GM19351 (cell line): ENCODE measurements around the gene CBX8.

Experiments
- ATAC-seq: cut with Tn5 transposase; IDR thresholded peaks from one replicate; pipeline ENCODE4 v1.9.1; 2021; ENCODE audit warnings: mild to moderate bottlenecking, moderate library complexity; ENCODE audit not compliant: unreplicated experiment

CBX8 gene

DNA sequence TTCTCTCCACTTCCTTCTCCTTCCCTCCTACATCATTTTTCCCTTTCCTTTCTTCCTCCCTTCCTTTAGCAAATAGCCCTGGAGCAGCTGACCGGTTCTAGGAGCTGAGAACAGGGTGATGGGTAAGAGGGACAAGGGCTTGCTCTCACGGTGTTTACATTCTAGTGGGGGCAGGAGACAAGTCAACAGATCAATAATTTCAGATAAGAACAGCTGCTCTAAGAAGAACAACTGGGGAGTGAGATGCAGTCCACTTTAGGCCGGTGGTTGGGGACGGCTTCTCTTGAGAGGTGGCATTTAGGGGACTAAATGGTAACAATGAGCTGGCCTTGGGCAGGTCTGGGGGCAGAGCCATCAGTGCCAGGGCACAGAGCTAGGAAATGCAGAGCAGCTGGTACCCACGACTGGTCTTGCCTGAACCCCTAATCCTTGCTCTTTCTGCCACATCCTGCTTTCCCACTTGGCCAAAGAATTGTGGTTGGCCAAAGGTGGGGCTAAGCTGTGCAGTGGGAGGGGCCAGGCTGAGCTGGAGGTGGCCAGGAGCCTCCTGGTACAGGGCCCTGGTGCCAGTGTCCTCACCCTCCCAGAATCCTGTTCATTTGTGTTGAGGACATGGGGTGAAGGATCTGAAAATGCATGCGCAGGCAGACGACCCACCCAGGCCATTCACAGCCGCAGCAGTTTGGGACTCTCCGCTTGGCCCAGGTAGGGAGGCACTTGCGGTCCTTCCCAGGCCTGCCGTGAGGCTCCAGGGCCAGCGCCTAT lies 24.6 kb upstream of the CBX8 start:
- ATAC-seq: no peak

DNA sequence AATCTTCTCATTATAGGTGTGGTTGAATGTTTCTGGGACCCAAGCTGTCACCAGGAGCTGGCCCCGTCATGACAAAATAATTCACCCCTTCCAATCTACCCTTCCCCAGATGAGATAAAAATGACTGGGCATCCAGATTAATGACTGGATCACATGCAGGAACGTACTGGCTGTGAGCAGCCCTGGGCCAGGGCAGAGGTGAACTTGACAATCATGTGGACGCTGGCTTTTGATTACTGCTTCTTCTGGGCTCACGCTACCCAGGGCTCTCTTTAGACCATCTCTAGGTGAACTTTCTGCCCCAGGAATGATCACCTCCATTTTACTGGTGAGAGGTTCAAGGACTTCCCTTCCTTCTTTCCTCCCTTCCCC lies 24.1 kb upstream of the CBX8 start:
- no peak for ATAC-seq

DNA sequence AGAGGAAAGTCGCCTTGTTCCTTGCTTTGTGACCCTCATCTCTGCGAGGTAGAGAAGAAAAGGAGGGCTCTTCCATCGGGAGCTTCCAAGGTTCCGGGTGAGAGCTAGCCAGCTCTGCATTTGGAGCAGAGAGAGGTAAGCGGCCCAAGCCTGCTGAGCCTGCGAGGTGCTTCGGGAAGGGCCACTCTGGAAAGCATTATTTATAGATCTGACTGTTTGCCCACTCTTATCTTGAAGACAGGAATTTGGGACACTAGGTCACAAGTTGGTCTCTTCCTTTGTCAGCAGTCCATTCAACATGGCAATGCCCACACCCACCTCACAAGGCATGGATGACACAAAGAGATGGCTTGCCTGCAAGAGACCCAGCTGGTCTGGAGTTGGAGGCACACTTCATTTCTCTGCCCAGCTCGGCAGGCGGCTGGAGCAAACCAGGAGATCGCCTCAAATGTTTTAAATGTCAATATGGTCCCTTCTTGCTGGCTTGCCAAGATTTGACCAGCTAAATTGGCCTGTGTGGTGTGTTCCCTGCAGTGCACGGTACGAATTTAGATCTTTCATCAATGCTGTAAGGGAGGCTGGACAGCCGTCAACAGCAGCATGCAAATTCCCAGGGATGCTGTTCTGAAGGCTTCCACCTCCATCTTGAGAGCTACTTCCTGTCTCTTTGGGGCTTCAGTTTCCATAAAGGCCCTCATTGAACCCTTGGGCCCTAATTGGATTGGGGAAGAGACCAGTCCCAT lies 22.8 kb upstream of the CBX8 start:
- no peak for ATAC-seq

DNA sequence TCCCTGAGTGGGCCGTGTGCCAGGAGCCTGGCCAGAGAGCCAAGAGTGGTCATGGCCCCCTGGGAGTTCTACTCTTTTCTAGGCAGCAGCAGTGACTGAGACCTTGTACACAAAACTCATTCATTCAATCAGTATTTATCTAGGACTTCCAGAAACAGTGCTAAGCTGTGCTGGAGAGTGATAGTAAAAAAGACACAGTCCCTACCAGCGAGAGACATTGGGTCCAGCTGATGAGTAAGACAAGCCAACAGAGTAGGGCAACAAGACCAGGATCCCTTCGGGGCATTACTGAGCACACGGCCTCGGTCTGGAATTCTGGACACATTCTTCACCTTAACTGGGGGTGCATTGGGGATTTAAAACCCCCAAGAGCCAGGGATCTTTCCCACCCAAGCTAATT lies 22.2 kb upstream of the CBX8 start:
- ATAC-seq: no peak

DNA sequence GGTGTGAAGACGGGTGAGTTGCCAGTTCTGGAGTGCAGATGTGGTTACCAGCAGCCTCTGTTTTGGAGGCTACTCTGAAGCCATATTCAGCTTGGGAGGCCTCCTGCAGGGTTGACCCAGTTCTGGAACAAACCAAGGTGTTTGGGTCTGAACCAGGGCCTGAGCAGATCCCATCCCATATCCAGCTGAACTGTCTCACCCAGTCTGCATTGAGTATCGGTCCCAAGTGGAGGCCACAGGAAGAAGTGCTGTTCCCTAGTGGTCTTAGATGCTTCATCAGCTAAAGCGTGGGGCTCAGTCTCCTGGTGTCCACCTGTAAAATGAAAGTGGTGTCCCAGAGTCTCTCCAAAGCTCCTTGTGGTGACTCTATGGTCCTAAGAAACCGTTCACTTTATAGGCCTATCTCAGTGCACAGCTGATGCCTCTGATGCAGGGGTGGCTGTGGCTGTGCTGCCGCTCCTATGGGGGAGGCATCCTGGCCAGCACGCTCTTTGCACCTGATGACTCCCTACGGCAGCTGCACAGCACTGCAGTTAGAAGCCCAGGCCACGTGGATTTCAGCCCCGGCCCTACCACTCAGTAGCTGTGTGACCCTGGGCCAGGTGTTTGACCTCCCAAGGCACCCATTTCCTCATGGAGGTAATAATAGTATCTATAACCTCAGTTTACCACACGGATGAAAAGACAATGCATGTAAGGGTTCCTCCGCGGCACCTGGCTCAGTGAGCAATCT lies 21.3 kb upstream of the CBX8 start:
- ATAC-seq: no peak

DNA sequence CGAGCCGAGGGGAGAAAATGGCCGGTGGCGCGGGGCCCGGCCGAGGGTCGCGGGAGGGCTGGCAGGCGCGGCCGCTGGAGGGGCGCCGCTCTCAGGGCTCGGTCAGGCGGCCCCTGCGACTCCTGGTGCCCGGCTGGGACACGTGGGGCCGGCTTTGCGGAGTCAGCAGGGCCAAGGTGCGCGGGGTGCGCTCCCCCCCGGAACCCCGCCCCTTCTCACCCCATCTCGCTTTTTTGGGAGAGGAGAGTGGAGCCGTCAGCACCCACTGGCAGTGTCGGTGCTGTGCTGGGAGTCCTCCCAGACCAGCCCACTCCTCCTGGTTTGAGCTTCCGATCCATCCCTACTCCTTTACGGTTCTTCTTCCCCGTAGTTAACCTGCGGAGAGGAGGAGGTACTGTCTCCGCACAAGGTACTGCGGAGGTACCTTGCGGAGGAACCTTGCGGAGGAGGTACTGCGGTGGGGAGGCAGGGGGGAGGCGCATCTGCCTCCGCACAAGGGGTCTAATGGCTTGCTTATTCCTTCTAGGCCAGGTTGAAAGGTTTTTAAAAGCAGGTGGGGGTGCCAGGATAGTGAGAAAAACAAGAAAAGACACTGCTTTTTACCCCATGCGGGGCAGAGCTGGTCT lies 19.1 kb upstream of the CBX8 start:
- no peak for ATAC-seq

DNA sequence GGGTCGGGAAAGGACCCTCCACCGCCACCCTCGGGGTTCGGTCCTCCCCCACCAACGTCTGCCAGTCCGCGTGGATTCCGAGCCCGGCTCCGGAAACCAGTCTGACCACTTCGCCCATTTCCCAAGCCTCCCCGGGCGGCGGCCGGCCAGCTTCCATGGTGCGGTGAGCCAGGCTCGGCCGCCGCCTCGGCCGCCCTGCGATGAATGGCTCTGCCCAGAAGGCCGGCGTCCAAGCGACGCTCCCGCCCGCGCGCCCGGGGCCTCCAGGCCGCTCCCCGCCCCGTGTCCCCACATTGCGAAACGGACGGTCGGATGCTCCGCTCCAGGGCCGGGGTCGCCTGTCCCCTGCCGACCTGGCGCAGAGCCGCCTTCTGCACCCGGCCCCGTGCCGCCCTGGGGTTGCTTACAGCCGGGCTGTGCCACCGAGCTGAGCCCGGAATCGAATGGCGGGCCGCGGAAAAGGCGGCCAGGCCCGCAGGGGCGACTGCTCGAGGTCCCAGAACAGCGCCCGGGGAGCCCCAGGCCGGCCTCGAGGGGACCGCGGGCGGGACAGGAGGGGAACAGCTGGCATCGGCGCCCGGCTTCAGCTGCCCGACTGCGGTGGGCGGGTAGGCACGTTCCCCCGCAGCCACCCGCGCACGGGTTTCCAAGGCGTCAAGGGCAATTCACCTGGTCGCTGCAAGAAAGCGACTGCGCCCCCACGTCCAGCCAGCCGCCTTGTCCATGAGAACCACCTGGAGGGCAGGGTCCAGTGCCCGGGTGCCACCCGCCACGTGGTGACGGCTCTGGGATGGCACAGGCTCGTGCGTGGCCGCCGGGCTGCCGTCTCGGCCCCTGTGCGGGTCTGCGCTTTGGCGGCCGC lies 18.3 kb upstream of the CBX8 start:
- no peak for ATAC-seq

DNA sequence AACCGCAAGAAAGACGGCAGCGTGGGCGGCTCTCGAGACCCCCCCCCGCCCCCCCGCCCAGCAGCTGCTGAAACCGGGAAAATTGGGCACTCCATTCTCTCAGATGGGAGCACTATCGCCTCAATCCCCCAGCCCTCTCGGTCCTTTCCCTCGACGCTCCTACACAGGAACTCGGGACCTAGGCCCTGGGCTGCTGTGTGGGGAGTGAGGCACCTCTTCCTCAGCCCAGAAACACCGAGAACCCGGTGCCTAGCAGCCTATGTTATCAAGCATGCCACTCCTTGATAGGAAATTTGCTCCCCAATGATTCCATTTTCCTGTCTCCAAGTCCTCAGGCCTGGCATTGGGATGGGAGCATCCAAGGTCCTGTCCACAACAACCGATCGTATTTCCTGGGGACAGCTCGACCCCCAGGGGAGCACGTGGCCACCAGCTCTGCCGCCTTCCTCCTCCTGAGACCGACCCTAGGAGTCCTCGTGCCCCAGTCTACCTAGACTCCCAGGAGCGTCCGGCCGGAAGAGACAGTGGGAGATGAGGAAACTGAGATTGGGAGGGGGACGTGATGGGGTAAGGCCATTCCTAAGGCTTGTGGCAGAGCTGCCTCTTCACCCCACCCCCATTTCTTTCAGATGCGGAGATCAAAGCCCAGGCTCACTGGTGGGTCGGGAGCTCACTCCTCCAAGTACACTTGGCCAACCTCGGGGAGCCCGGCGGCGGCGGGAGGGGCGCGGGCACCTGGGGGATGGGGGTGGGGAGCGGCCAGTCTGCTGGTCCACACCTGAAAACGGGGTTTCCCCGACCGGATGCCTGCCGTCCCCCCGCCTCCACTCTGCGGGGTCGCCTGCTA lies 17.5 kb upstream of the CBX8 start:
- ATAC-seq: no peak

DNA sequence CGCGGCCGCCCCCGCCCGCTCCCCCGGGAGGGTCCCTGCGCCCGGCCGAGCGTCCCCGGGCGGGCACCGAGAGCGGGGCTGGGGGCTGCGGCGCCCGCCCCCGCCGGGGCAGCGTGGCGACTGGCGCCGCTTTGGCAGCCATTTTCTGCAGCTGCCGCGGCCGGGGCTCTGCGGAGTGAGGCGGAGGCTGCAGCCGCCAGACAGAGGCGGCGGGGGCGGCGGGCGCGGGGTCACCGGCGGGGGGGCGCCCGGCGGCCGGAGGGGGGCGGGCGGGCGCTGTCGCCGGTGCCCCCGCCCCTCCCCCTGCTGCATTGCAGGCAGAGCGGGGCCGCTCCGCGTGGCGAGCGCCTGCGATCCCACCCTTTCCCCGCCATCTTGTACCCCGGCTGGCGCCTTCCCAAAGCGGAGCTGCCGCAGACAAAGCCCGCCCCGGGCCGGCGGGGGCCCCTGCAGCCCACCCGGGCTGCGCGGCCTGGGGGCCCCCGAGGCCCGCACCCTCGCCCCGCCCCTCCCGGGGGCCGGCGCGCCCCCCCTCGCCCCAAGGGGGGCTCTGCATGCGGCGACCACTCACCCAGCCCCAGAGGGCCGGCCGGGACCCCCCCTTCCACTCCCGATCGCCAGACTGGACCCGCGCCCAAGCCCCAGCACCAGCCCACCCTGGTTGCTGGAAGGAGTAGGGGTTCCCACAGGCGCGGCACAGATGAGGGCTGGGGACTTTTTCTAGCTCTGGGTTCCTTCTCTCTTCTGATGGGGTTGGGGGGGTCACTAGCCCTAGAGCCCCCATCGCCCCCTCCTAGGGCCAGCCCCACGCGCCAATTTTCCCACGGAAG lies 16.6 kb upstream of the CBX8 start:
- ATAC-seq: no peak

DNA sequence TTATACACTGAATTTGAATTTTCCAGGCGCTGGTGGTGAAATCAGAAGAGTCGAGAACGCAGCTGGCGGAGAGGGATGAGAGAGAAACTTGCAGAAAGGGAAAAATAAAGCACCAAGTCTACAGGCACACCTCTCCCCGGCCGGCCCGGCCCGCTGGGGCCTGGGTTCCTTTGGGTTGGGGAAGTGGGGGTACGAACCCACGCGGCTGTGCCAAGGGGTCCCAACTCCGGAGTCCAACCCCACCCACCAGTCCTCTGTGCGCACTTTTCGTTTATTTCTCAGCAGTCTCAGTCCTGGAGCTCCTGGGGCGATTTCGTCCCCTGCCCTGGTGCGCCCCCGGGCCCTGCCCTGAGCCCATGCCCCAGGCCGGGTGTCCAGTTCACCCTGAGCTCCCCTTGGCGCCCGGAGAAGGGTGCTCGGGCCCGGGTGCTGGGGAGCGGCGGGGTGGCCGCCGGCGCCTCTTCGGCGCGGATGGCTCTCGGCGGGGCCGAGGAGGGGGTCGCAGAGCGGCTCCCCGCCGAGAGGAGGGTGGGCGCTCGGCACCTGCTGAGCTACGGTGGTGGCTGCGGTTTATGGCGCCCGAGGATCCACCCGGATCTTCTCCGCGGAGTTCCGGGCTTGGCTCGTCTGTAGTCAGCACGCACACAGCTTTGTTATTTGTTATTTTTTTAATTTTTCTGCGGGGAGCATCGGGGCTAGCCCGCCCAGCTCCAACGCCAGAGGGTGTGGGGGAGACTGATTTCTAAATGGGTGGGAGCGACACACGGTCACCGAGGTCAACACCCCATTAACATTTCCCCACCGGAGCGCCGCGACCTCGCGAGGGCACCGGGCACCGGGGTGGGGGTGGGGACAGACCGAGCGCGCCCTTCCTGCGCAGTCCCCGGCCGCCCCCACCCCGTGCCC lies 15.7 kb upstream of the CBX8 start:
- no peak for ATAC-seq

DNA sequence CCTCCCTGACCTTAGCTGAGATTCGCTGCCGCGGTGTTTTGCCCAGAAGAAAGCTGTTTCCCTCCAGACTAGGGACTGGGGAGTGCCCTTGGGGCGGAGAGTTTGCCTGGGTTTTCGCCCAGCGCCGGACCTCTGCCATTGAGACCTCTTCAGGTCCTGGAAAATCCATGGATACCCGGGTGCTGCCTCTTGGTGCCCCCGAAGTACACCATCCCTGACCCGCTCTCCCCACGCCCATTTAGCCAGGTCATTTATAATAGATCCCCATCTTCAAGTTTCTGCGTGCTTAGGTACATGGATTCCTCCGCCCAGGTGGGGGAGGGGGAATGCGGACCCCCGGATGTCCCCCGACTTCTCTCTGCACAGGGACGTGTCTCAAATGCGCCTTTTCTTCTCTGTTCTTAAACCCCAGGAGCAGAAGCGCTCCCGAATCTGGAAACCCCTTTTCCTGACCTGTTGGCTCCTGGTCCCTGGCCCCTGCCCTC lies 15.0 kb upstream of the CBX8 start:
- no peak for ATAC-seq

DNA sequence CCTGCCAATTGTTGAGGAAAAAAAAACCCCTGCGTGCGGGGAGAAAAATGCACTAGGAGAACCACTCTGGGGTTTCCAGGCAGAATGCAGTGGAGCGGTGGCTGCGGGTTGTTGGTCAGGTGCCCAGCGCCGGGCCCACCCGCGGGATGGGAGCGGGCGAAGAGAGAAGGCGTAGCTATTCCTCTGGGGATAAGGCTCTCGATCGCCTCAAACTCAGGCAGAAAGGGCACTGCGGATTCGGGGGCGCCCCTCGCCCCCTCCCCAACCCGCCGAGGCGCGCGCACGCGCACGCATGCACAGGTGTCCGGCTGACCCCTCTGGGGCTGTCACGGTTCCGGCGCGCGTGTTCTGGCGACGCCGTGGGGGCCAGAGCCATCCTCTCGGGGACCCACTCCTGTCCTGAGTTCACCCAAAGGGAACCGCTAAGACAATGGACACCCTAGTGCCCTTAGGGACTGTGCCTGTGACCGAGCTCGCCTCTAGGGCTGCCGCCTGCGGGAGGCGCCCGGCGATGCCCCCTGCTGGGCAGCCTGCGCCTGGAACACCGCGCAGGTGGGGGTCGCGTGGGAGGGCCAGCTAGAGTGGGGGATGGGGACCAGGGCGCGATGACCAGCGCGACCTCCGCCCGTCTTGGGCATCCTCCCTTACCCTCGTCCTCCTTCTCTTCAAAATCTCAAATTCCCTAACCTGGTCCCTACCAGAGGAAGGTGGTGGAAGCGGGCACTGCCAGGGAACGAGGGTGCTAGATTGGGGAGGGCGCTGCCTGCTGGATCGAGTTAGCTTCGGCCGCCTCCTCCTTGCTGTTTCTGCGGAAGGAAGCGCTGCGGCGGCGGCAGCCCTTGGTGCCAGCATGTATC lies 14.4 kb upstream of the CBX8 start:
- ATAC-seq: no peak

DNA sequence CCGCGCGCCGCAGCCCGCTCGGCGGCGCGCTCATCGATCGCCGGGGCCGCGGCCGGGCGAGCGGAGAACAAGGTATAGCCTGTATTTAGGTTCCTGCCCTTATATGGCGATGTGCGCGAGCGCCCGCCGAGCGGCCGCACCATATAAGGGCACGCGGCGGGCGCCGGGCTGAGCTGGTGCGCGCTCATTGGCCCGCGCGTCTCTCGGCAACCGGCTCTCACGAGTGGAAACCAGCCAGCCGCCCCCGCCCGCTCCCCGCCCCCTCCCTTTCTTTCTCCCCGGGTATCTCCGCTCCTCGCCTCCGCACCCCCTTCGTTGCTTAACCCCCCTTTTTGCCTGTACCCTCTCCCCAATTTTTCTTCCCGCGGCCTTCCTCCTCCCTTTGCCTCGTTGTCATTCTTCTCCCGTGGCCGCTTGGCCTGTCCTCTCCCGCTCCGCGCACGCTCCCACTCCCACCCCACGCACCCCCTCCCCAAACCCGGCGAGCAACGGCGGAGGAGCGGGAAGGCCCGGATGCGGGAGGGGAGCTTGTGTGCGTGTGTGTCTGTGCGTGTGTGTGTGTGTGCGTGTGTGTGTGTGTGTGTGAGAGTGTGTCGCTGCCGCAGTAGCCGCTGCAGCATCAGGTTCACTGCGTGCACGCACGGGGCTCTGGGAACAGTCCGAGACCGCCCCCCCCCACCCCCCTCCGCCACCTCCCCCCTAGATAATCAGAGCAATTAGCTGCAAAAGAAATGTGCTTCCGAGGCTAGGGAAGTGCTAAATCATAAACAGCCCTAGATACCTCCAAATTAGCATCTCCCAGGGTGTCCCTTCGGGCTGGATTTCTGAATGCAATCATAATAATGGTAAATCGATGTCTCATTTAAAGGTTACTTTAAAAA lies 13.5 kb upstream of the CBX8 start:
- peak; percentile 86 for ATAC-seq

DNA sequence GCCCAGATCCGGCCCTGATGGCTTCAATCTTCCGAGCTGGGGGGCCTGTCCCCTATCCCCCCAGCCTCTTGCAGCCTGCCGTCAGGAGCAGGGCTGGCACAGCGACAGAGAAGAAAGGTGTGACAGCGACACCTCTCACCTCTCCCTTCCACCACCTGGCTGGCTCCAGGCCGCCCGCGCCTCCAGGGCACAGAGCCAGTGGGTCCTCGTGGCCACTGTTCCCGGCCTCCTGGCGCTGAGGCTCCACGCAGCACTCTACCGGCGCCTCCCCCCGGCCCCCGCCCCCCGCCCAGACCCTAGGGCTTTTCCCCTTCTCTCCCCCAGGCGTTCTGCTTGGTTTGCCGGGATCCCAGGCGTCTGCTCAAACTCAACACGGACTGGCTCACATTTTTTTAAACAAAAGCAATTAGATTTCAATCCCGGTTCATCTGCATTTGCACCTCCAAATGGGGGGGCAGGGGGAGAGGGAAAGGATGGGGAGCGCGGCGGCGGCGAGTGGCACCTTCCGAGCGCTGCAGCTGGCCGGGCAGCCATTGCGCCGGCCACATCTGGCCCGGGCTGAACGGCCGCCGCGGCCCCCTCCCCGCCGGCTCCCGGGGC lies 12.8 kb upstream of the CBX8 start:
- no peak for ATAC-seq
